GM10847 (cell line): ENCODE measurements around the gene NQO2.

Experiments used
- POLR2A ChIP-seq: IDR thresholded peaks from 2 replicates; pipeline ENCODE4 v1.6.1; 2011; ENCODE audit not compliant: insufficient read length; ENCODE audit errors: extremely low read depth

Gene NQO2

GRCh38 chr6:3022765-3023662 lies 23.3 kb downstream of the NQO2 start:
- no peak for TF ChIP-seq POLR2A

- TF ChIP-seq POLR2A, result peak; percentile 76
These were observed 24.2 kb downstream of the NQO2 start for GRCh38 chr6:3023663-3024483.

GRCh38 chr6:3026791-3027626 lies 27.3 kb downstream of the NQO2 start:
- no peak for TF ChIP-seq POLR2A

GRCh38 chr6:3031857-3032640 lies 32.4 kb downstream of the NQO2 start:
- TF ChIP-seq POLR2A, result no peak

GRCh38 chr6:3032986-3033385 lies 33.3 kb downstream of the NQO2 start:
- TF ChIP-seq POLR2A, result no peak

GRCh38 chr6:3033652-3034051 lies 34.0 kb downstream of the NQO2 start:
- no peak for TF ChIP-seq POLR2A

GRCh38 chr6:3035397-3035796 lies 35.7 kb downstream of the NQO2 start:
- TF ChIP-seq POLR2A, result no peak

GRCh38 chr6:3036861-3037637 lies 37.4 kb downstream of the NQO2 start:
- no peak for TF ChIP-seq POLR2A

GRCh38 chr6:3037638-3038365 lies 38.1 kb downstream of the NQO2 start:
- no peak for TF ChIP-seq POLR2A

GRCh38 chr6:3039384-3039783 lies 39.7 kb downstream of the NQO2 start:
- no peak for TF ChIP-seq POLR2A

- no peak for TF ChIP-seq POLR2A
These were observed 41.5 kb downstream of the NQO2 start for GRCh38 chr6:3041147-3041546.

GRCh38 chr6:3041606-3042005 lies 41.9 kb downstream of the NQO2 start:
- no peak for TF ChIP-seq POLR2A

GRCh38 chr6:3045369-3045768 lies 45.7 kb downstream of the NQO2 start:
- no peak for TF ChIP-seq POLR2A

GRCh38 chr6:3045777-3046176 lies 46.1 kb downstream of the NQO2 start:
- no peak for TF ChIP-seq POLR2A

GRCh38 chr6:3046295-3046694 lies 46.6 kb downstream of the NQO2 start:
- TF ChIP-seq POLR2A, result no peak
